ENCODE measurements around the gene CIITA.

DNA sequence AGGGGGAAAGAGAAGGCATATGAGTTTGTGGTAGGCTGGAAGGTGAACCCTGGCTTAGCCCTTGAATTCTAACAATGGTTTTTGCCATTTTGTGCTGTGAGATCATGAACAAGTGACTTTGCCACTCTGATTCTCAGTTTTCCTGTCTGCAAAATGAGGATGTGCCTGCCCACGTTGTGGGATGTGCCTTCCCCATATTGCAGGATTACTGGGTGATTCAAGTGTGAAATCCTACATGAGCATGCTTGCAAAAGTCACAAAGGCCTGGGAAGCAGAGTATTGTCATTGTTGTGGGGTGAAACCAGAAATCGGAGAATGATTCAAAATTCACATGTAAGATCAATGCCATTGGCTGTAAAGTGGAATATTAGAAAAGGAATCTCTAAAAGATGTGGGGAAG lies 29.8 kb upstream of the CIITA start:
- TF ChIP-seq POLR2A (IDR thresholded peaks at IDR 0.05) (no peak), EP300 (IDR thresholded peaks at IDR 0.05; ENCODE audit: low read depth) (no peak), POLR2AphosphoS5 (IDR thresholded peaks at IDR 0.05) (no peak)
- TF ChIP-seq, protein P1, sequence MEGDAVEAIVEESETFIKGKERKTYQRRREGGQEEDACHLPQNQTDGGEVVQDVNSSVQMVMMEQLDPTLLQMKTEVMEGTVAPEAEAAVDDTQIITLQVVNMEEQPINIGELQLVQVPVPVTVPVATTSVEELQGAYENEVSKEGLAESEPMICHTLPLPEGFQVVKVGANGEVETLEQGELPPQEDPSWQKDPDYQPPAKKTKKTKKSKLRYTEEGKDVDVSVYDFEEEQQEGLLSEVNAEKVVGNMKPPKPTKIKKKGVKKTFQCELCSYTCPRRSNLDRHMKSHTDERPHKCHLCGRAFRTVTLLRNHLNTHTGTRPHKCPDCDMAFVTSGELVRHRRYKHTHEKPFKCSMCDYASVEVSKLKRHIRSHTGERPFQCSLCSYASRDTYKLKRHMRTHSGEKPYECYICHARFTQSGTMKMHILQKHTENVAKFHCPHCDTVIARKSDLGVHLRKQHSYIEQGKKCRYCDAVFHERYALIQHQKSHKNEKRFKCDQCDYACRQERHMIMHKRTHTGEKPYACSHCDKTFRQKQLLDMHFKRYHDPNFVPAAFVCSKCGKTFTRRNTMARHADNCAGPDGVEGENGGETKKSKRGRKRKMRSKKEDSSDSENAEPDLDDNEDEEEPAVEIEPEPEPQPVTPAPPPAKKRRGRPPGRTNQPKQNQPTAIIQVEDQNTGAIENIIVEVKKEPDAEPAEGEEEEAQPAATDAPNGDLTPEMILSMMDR (IDR thresholded peaks at IDR 0.05): no peak

Measured in transverse colon (tissue), 4 donors.